ENCODE data around the gene TRPM4.

DNA sequence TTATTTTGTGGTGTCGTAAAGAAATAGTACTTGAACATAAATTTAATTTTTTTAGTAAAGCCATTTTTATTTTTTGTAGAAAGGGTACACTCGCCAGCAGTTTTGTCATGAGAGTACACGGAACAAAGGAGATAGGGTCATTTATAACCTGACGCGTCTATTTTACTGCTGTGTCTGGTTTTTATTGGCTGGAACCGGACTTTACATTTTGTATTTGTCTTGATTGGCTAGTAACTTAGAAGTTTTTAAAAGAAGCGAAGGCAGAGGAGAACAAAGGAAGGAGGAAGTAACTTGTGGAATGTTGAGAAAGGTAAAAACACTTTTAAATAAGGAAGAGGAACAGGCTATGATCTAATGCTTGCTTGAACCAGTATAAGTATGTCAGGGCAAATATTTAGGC is 43.5 kb downstream of the TRPM4 start:
- TF ChIP-seq EZH2 (optimal IDR thresholded peaks at IDR 0.05; ENCODE audit: low read depth, low read length): no peak
- TF ChIP-seq EZH2phosphoT487 (IDR thresholded peaks at IDR 0.05; ENCODE audit: low read length): no peak
- TF ChIP-seq, protein P1, sequence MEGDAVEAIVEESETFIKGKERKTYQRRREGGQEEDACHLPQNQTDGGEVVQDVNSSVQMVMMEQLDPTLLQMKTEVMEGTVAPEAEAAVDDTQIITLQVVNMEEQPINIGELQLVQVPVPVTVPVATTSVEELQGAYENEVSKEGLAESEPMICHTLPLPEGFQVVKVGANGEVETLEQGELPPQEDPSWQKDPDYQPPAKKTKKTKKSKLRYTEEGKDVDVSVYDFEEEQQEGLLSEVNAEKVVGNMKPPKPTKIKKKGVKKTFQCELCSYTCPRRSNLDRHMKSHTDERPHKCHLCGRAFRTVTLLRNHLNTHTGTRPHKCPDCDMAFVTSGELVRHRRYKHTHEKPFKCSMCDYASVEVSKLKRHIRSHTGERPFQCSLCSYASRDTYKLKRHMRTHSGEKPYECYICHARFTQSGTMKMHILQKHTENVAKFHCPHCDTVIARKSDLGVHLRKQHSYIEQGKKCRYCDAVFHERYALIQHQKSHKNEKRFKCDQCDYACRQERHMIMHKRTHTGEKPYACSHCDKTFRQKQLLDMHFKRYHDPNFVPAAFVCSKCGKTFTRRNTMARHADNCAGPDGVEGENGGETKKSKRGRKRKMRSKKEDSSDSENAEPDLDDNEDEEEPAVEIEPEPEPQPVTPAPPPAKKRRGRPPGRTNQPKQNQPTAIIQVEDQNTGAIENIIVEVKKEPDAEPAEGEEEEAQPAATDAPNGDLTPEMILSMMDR (IDR thresholded peaks at IDR 0.05; ENCODE audit: low read length): no peak

All from MM.1S (cell line).